GM10266 (cell line): ENCODE measurements around the gene SOX9.

ENCODE experiments used
- DNase-seq: peaks from one replicate; pipeline ENCODE4 v3.0.0; 2012; ENCODE audit errors: extremely low spot score
- CTCF ChIP-seq: IDR thresholded peaks from 2 replicates; pipeline ENCODE4 v1.5.1; 2012; ENCODE audit warnings: mild to moderate bottlenecking, low read depth; ENCODE audit not compliant: control insufficient read depth, insufficient read depth; ENCODE audit errors: missing control alignments

SOX9 gene

GRCh38 chr17:72175263-72175662 lies 54.4 kb downstream of the SOX9 start:
- no peak for DNase-seq
- TF ChIP-seq CTCF, result no peak
